Suprapubic skin (tissue), 4 donors: ENCODE measurements around the gene PEX10.

Source experiments
- EP300 ChIP-seq: sonication (generic); formaldehyde crosslinking; IDR thresholded peaks from one replicate; pipeline ENCODE4 v1.6.1; 2017; ENCODE audit warnings: antibody characterized with exemption
- POLR2A ChIP-seq, 2 donors: fragments of 450-650 bp; IDR thresholded peaks; one replicate each; pipeline ENCODE4 v1.6.1; 2017; ENCODE audit warnings: antibody characterized with exemption in 2 of 2, mild to moderate bottlenecking in 2 of 2, moderate library complexity in 2 of 2
- POLR2AphosphoS5 ChIP-seq, 3 donors: sonication (generic); formaldehyde crosslinking; IDR thresholded peaks; one replicate each; pipeline ENCODE4 v1.6.1; 2017; ENCODE audit warnings: antibody characterized with exemption in 3 of 3
- TF ChIP-seq, protein P1 (sequence below), 2 donors: fragments of 200-600 bp in 1 of 2; fragments of 450-650 bp in 1 of 2; sonication (generic) in 1 of 2; IDR thresholded peaks; one replicate each; pipeline ENCODE4 v1.5.1; 2016 to 2019; ENCODE audit warnings: antibody characterized with exemption in 2 of 2, mild to moderate bottlenecking in 1 of 2, moderate library complexity in 1 of 2

DNA sequence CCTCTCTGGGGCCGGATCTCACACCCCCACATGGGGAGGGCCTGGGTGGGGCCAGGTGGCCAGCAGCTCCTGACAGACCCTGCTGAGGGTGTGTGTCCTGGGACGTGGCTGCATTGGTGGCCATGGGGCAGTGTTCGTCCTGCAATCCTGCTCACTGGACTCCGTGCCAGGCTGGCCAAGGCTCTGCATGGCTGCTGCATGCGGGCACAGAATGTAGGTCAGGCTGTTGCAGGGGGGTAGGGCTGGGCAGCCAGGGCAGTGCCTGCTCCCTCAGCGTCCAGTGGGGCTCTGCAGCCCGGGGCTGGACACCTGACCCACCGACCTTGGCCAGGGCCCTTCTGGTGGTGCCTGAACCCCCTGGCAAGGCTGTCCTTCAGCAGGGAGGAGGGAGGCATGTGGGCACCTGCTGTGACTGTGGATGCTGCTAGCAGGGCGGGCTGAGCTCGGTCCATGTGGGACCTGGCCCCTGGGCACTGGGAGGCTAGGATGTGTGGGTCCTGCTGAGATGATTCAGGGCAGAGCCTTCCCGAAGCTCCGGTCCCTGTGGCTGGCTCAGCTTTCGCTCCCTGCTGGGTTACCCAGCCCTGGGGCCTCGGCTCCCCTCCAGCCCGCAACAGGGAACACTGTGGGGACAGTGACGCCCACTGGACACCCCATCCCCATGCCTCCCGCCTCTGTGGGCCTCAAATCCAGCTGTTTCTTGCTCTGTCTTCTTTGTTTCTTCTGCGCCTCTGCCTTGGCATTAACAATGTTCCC, 48.8 kb upstream of the PEX10 start:
- TF ChIP-seq, protein P1, sequence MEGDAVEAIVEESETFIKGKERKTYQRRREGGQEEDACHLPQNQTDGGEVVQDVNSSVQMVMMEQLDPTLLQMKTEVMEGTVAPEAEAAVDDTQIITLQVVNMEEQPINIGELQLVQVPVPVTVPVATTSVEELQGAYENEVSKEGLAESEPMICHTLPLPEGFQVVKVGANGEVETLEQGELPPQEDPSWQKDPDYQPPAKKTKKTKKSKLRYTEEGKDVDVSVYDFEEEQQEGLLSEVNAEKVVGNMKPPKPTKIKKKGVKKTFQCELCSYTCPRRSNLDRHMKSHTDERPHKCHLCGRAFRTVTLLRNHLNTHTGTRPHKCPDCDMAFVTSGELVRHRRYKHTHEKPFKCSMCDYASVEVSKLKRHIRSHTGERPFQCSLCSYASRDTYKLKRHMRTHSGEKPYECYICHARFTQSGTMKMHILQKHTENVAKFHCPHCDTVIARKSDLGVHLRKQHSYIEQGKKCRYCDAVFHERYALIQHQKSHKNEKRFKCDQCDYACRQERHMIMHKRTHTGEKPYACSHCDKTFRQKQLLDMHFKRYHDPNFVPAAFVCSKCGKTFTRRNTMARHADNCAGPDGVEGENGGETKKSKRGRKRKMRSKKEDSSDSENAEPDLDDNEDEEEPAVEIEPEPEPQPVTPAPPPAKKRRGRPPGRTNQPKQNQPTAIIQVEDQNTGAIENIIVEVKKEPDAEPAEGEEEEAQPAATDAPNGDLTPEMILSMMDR (IDR thresholded peaks at IDR 0.05): no peak
- TF ChIP-seq POLR2AphosphoS5 (IDR thresholded peaks at IDR 0.05) (no peak), POLR2A (IDR thresholded peaks at IDR 0.05) (no peak), EP300 (no peak)
